HFFc6 (cell line): ENCODE data around the gene TTYH2. TPM values are rescaled to one million over a fixed set of nuclear protein-coding genes. Genes with fewer than 3 reads are reported as not detected.
"Not testable (repeated sequence)": the region's sequence is repeated elsewhere in the genome, so short reads cannot be mapped to it uniquely, and the experiment has no call there.

Experiments
- DNase-seq: peaks from one replicate; pipeline ENCODE4 v3.0.0-alpha.2; 2018
- H3K27ac Mint-ChIP-seq: 2 replicates; pipeline ENCODE4 v1.8.0; 2020; ENCODE audit warnings: mild to moderate bottlenecking, mixed read lengths
- H3K27me3 Mint-ChIP-seq: 2 replicates; pipeline ENCODE4 v1.8.0; 2021; ENCODE audit warnings: mild to moderate bottlenecking, moderate library complexity, mixed read lengths; ENCODE audit not compliant: insufficient read depth
- H3K36me3 Mint-ChIP-seq: 2 replicates; pipeline ENCODE4 v1.8.0; 2021; ENCODE audit warnings: low read depth, mixed read lengths
- H3K4me1 Mint-ChIP-seq: 2 replicates; pipeline ENCODE4 v1.8.0; 2020; ENCODE audit warnings: low read depth, mixed read lengths
- H3K4me3 Mint-ChIP-seq: 2 replicates; pipeline ENCODE4 v1.8.0; 2020; ENCODE audit warnings: mild to moderate bottlenecking, moderate library complexity, mixed read lengths
- H3K9me3 Mint-ChIP-seq: 2 replicates; pipeline ENCODE4 v1.8.0; 2020; ENCODE audit warnings: mild to moderate bottlenecking, mixed read lengths
- CTCF ChIP-seq: fragments of 200-600 bp; sonication (generic); IDR thresholded peaks from 2 replicates; pipeline ENCODE4 v1.5.0; 2021; ENCODE audit warnings: antibody characterized with exemption, mild to moderate bottlenecking
- total RNA-seq, 6 experiments: library from RNA; stranded (reverse); fragmentation: NEBNext Ultra II Directional; extraction: Animal tissue kit (Norgen Biotek cat#: 25700); gene quantifications; 2 replicates in 1 of 6; 3 replicates in 5 of 6; pipeline ENCODE4 v1.2.3, GENCODE V29; 2021

The TTYH2 gene
- total RNA-seq, 6 experiments from 2014 or later: 1.2 to 2.7 (median 1.9) TPM

GRCh38 chr17:74187761-74188160 lies 25.6 kb upstream of the TTYH2 start:
- H3K36me3 Mint-ChIP-seq: no peaks in the 10 kb centered on the region
- no peak overlapping the region for H3K4me3 Mint-ChIP-seq
- no peak for TF ChIP-seq CTCF
- 0 out of 2 replicates have a peak, but pooled peaks cover 3% of the 10 kb centered on the region for H3K9me3 Mint-ChIP-seq
- peaks cover 22% of the 10 kb centered on the region for H3K27me3 Mint-ChIP-seq
- H3K4me1 Mint-ChIP-seq: no peaks in the 10 kb centered on the region
- no peak overlapping the region for H3K27ac Mint-ChIP-seq
- DNase-seq: no peak

DNA sequence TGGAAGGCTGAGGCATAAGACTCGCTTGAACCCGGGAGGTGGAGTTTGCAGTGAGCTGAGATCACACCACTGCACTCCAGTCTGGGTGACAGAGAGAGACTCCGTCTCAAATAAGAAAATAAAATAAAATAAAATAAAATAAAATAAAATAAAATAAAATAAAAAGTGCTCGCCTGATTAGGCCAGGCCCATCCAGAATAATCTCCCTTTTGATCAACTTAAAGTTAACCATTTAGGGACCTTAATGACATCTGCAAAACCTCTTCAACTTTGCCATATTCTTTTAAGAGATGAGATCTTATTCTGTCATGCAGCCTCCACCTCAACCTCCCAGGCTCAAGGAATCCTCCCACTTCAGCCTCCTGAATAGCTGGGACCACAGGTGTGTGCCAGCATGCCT lies 24.7 kb upstream of the TTYH2 start:
- DNase-seq, H3K4me1 Mint-ChIP-seq, H3K4me3 Mint-ChIP-seq, H3K36me3 Mint-ChIP-seq, H3K9me3 Mint-ChIP-seq, H3K27ac Mint-ChIP-seq: not testable (repeated sequence)
- peaks cover 23% of the 10 kb centered on the region for H3K27me3 Mint-ChIP-seq

GRCh38 chr17:74190154-74190553 lies 23.2 kb upstream of the TTYH2 start:
- H3K4me1 Mint-ChIP-seq: no peaks in the 10 kb centered on the region
- DNase-seq: peak; percentile 42
- 0 out of 2 replicates have a peak, but pooled peaks cover 3% of the 10 kb centered on the region for H3K9me3 Mint-ChIP-seq
- no peak for TF ChIP-seq CTCF
- H3K27me3 Mint-ChIP-seq: peaks cover 20% of the 10 kb centered on the region
- H3K27ac Mint-ChIP-seq: no peak overlapping the region
- no peaks in the 10 kb centered on the region for H3K36me3 Mint-ChIP-seq
- H3K4me3 Mint-ChIP-seq: no peak overlapping the region

DNA sequence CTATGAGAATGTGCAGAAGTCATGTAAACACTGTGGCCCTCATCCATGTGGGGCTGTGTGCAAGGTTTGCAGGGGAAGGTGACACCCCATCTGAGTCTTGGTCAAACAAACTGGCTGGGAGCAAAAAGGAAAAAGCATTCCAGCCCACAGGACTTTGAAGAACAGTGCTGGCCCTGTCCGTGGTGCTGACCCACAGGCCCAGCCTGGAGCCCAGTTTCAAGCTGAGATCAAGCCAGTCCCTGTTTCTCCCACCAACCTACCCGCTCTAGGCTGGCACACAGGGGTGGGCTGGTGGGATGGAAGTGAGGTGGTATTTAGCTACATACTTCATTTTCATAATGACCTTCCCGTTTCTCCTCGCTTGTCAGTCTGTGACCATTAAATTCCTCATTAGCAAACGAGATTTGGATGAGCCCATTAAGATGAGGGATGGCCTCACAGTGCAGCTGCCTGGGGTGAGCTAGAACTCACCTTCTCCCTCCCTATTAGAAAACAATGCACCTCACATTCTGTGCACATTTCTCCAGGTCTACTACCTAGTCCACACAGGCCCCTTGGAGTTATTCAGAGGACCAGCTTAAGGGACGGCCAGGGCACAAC lies 22.5 kb upstream of the TTYH2 start:
- H3K27me3 Mint-ChIP-seq: peaks cover 23% of the 10 kb centered on the region
- 0 out of 2 replicates have a peak, but pooled peaks cover 3% of the 10 kb centered on the region for H3K9me3 Mint-ChIP-seq
- no peak overlapping the region for H3K4me3 Mint-ChIP-seq
- no peak for DNase-seq
- no peak overlapping the region for H3K27ac Mint-ChIP-seq
- no peaks in the 10 kb centered on the region for H3K4me1 Mint-ChIP-seq
- TF ChIP-seq CTCF: no peak
- no peaks in the 10 kb centered on the region for H3K36me3 Mint-ChIP-seq

DNA sequence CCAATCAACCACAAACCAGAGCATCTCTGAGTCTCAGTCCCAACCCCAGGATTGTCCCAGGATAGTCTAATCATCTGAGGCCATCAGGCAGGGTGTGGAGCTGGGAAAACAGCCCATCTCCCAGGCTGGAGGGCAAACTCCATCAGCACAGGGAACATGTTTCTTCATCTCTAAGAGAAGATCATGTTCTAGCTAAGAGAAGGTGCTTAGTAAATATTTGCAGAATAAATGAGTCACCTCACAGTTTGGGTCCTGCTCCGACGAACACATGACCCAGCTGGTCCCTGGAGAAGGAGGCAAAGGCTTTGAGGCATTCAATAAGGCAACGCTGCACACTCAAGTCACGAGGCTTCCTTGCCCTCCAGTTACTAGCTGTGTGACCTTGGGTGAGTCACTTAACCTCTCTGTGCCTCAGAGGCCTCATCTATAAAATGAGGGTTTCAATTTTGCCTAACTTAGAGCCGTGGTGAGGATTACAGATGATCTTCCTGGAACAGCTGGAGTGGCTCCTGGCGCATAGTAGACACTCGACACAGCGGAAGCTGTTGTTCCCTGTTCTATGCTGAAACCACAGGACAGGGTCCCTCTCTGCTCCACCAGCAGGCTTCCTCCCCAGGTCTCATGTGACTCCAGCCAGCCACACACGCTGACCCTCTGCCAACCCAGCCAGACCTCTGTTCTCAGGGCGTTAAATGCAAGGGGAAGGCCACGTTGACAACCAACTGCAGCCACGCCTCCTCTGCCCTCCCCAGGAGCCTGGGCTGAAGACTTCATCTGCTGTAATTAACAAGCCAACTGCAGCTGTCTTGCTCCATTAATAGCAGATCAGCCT lies 20.2 kb upstream of the TTYH2 start:
- TF ChIP-seq CTCF: no peak
- no peak for DNase-seq
- no peaks in the 10 kb centered on the region for H3K4me1 Mint-ChIP-seq
- no peak overlapping the region for H3K27ac Mint-ChIP-seq
- H3K9me3 Mint-ChIP-seq: no peaks in the 10 kb centered on the region
- no peak overlapping the region for H3K4me3 Mint-ChIP-seq
- no peaks in the 10 kb centered on the region for H3K36me3 Mint-ChIP-seq
- peaks cover 38% of the 10 kb centered on the region for H3K27me3 Mint-ChIP-seq

- no peak for TF ChIP-seq CTCF
- H3K27me3 Mint-ChIP-seq: peaks cover 41% of the 10 kb centered on the region
- no peak overlapping the region for H3K4me3 Mint-ChIP-seq
- no peaks in the 10 kb centered on the region for H3K9me3 Mint-ChIP-seq
- H3K4me1 Mint-ChIP-seq: peaks cover 2% of the 10 kb centered on the region; the same call in 1 of the 2 replicates
- H3K27ac Mint-ChIP-seq: no peak overlapping the region
- no peaks in the 10 kb centered on the region for H3K36me3 Mint-ChIP-seq
- DNase-seq: no peak
Measured at GRCh38 chr17:74194682-74195081, 18.7 kb upstream of the TTYH2 start.
